Body of pancreas (tissue), 4 donors: ENCODE results near the gene FGF8. TPM values are rescaled to one million over a fixed set of nuclear protein-coding genes. Genes with fewer than 3 reads are reported as not detected.

ENCODE experiments used
- ATAC-seq: fragments of 150-250 bp; one replicate; pipeline ENCODE4 v1.9.1; 2016
- DNase-seq, 4 donors: peaks; one replicate each; pipeline ENCODE4 v3.0.0-alpha.2; 2019
- H3K27ac ChIP-seq, 4 donors: fragments of 200-600 bp; sonication (generic); 1 replicate in 3 of 4; 2 replicates in 1 of 4; pipeline versions ENCODE4 v1.5.1 to v1.6.1; 2016 to 2019; ENCODE audit warnings: mild to moderate bottlenecking in 1 of 4, mixed read lengths in 1 of 4, moderate library complexity in 1 of 4
- H3K27me3 ChIP-seq, 2 donors: fragments of 200-600 bp; sonication (generic); one replicate each; pipeline ENCODE4 v1.6.0; 2016; ENCODE audit warnings: mild to moderate bottlenecking in 1 of 2
- H3K36me3 ChIP-seq, 2 donors: fragments of 200-600 bp; sonication (generic); replicated peaks in 1 of 2; 2 replicates each; pipeline ENCODE4 v1.5.1; 2016; ENCODE audit warnings: low read depth in 2 of 2; ENCODE audit not compliant: insufficient read depth in 1 of 2
- H3K4me1 ChIP-seq: fragments of 200-600 bp; sonication (generic); one replicate; pipeline ENCODE4 v1.6.0; 2016
- H3K4me3 ChIP-seq, 2 donors: fragments of 200-600 bp; sonication (generic); 1 replicate in 1 of 2; 2 replicates in 1 of 2; pipeline ENCODE4 v1.5.1; 2016 to 2019
- H3K9me3 ChIP-seq, 3 donors: fragments of 200-600 bp; sonication (generic); 1 replicate in 2 of 3; 2 replicates in 1 of 3; pipeline ENCODE4 v1.5.1; 2016
- POLR2A ChIP-seq, 3 donors: fragments of 450-650 bp; IDR thresholded peaks; one replicate each; pipeline ENCODE4 v1.6.1; 2016; ENCODE audit warnings: antibody characterized with exemption in 3 of 3, mild to moderate bottlenecking in 2 of 3
- WGBS, 2 donors: methylation state at CpG; one replicate each; pipeline ENCODE4 v1.1.5; 2017; 5-methylcytosine and 5-hydroxymethylcytosine counted together
- intact Hi-C: fragments of 100-400 bp; cut with DNase I; formaldehyde crosslinking; loops from one replicate; pipeline ENCODE4 v1.15.1; 2023
- total RNA-seq, 2 donors: library from RNA; depleted of rRNA; stranded (reverse); fragments of >200 nt; gene quantifications; one replicate each; pipeline ENCODE4 v1.1.0, GENCODE V29; 2016
- TF ChIP-seq, protein P1 (sequence below), 7 experiments: fragments of 450-650 bp in 4 of 7; fragments of 200-600 bp in 3 of 7; sonication (generic) in 3 of 7; IDR thresholded peaks; one replicate each; pipeline ENCODE4 v1.5.1; 2016 to 2019; ENCODE audit warnings: antibody characterized with exemption in 7 of 7

The FGF8 gene
- total RNA-seq, 2 donors from 2014 or later, result not detected

DNA sequence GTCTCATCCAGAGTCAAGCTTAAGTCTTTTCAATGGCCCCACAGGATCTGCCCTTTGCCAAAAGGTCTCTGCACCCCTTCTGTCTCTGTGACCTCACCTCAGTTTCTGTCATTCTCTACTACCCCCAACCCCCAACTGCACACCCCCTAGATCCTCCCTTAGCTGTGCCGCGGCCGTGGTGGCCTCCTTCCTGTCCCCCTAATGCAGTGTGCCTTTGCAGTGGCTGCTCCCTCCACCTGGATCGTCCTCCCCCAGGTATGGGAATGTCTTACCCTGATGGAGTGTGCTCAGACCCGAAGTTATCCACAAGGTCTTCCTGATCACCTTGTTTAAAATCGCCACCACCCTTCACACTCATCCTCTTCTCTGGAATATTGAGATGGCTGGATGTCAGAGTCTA, 9.6 kb downstream of the FGF8 start:
- H3K27ac ChIP-seq, result no peak overlapping the region
- no peak for TF ChIP-seq POLR2A (IDR thresholded peaks at IDR 0.05)
- TF ChIP-seq, protein P1, sequence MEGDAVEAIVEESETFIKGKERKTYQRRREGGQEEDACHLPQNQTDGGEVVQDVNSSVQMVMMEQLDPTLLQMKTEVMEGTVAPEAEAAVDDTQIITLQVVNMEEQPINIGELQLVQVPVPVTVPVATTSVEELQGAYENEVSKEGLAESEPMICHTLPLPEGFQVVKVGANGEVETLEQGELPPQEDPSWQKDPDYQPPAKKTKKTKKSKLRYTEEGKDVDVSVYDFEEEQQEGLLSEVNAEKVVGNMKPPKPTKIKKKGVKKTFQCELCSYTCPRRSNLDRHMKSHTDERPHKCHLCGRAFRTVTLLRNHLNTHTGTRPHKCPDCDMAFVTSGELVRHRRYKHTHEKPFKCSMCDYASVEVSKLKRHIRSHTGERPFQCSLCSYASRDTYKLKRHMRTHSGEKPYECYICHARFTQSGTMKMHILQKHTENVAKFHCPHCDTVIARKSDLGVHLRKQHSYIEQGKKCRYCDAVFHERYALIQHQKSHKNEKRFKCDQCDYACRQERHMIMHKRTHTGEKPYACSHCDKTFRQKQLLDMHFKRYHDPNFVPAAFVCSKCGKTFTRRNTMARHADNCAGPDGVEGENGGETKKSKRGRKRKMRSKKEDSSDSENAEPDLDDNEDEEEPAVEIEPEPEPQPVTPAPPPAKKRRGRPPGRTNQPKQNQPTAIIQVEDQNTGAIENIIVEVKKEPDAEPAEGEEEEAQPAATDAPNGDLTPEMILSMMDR (IDR thresholded peaks at IDR 0.05), result no peak
- WGBS, 2 donors, result 57 to 60% methylated on average over 6 of the region's 6 CpGs
- H3K36me3 ChIP-seq, result no peaks in the 10 kb centered on the region
- H3K4me3 ChIP-seq, result no peak overlapping the region
- ATAC-seq (no peak), DNase-seq (no peak)
- no peaks in the 10 kb centered on the region for H3K4me1 ChIP-seq
- H3K9me3 ChIP-seq, result no peaks in the 10 kb centered on the region
- intact Hi-C loops, result no loop called here
- no peaks in the 10 kb centered on the region for H3K27me3 ChIP-seq

- ATAC-seq (no peak), DNase-seq (no peak)
- no peak overlapping the region for H3K4me3 ChIP-seq
- 81% methylated on average over 5 to 10 of the region's 10 CpGs for WGBS, 2 donors
- H3K27ac ChIP-seq, result no peak overlapping the region
- H3K27me3 ChIP-seq, result no peaks in the 10 kb centered on the region
- intact Hi-C loops, result no loop called here
- H3K9me3 ChIP-seq, result no peaks in the 10 kb centered on the region
- TF ChIP-seq, protein P1 (IDR thresholded peaks at IDR 0.05), result no peak
- TF ChIP-seq POLR2A (IDR thresholded peaks at IDR 0.05), result no peak
- no peaks in the 10 kb centered on the region for H3K36me3 ChIP-seq
- H3K4me1 ChIP-seq, result no peaks in the 10 kb centered on the region
Observed at GRCh38 chr10:101763141-101763846, 12.6 kb downstream of the FGF8 start.

DNA sequence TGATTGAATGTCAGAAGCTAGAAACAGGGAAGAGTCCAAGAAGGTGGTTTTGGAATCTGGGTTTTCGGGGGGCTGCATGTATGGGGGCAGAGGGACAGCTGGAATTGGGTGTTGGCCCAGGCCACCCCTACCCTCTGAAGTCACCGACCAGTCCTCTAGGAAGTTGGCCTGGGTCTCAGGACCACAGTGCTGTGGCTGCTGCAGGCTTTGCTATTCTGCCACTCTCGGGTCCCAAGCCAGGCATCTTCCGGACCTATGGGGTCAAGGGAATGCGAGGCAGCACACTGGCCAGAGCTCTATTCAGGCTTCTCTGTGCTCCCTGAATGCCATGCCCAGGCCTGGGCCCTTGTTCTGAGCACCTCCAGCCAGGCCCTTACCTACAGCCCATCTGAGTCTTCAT, 13.2 kb downstream of the FGF8 start:
- 84 to 86% methylated on average over 2 to 5 of the region's 5 CpGs for WGBS, 2 donors
- TF ChIP-seq POLR2A (IDR thresholded peaks at IDR 0.05), result no peak
- TF ChIP-seq, protein P1 (IDR thresholded peaks at IDR 0.05), result no peak
- intact Hi-C loops, result no loop called here
- no peak for DNase-seq
- H3K4me1 ChIP-seq, result no peaks in the 10 kb centered on the region
- ATAC-seq, result no peak
- H3K36me3 ChIP-seq, result no peaks in the 10 kb centered on the region
- H3K4me3 ChIP-seq, result no peak overlapping the region
- H3K27ac ChIP-seq, result no peak overlapping the region
- H3K9me3 ChIP-seq, result no peaks in the 10 kb centered on the region
- H3K27me3 ChIP-seq, result no peaks in the 10 kb centered on the region

GRCh38 chr10:101761226-101761625, 14.7 kb downstream of the FGF8 start:
- no peak for DNase-seq
- no peak for ATAC-seq
- no peaks in the 10 kb centered on the region for H3K9me3 ChIP-seq
- no peaks in the 10 kb centered on the region for H3K4me1 ChIP-seq
- intact Hi-C loops, result no loop called here
- TF ChIP-seq, protein P1 (IDR thresholded peaks at IDR 0.05), result no peak
- TF ChIP-seq POLR2A (IDR thresholded peaks at IDR 0.05), result no peak
- H3K27me3 ChIP-seq, result no peaks in the 10 kb centered on the region
- H3K4me3 ChIP-seq, result no peak overlapping the region
- no peak overlapping the region for H3K27ac ChIP-seq
- WGBS, 2 donors, result 70 to 75% methylated on average over 6 to 9 of the region's 9 CpGs
- no peaks in the 10 kb centered on the region for H3K36me3 ChIP-seq

- TF ChIP-seq, protein P1 (IDR thresholded peaks at IDR 0.05), result no peak
- TF ChIP-seq POLR2A (IDR thresholded peaks at IDR 0.05), result no peak
- no peaks in the 10 kb centered on the region for H3K9me3 ChIP-seq
- no peak overlapping the region for H3K27ac ChIP-seq
- no peaks in the 10 kb centered on the region for H3K36me3 ChIP-seq
- 71 to 72% methylated on average over 3 of the region's 3 CpGs for WGBS, 2 donors
- DNase-seq, result no peak
- no peaks in the 10 kb centered on the region for H3K27me3 ChIP-seq
- H3K4me3 ChIP-seq, result no peak overlapping the region
- ATAC-seq, result no peak
- intact Hi-C loops, result no loop called here
- H3K4me1 ChIP-seq, result no peaks in the 10 kb centered on the region
Observed at GRCh38 chr10:101760510-101760909, 15.4 kb downstream of the FGF8 start.
